OCI-LY7 (cell line): ENCODE data around the gene HERC2.

Experiments used
- CTCF ChIP-seq: fragments of 200-600 bp; sonication (generic); conservative IDR thresholded peaks from 2 replicates; pipeline ENCODE4 v1.5.1; 2014; ENCODE audit warnings: mild to moderate bottlenecking, antibody characterized with exemption, low read length, moderate library complexity, mixed read lengths
- EZH2phosphoT487 ChIP-seq: fragments of 200-600 bp; sonication (generic); IDR thresholded peaks from 2 replicates; pipeline ENCODE4 v1.6.1; 2018; ENCODE audit warnings: low read depth, borderline replicate concordance, mild to moderate bottlenecking, mixed run types, antibody characterized with exemption, low read length, moderate library complexity, mixed read lengths

- no peak for TF ChIP-seq CTCF
- no peak for TF ChIP-seq EZH2phosphoT487
These were observed 154.9 kb downstream of the HERC2 start for GRCh38 chr15:28167042-28167441.
